IPS-18c (cell line): Measurements from ENCODE around the gene ZMYM5.
A peak's percentile ranks its signal among the peaks of the same experiment; 100 is the strongest.
"Not testable (repeated sequence)": the region's sequence is repeated elsewhere in the genome, so short reads cannot be mapped to it uniquely, and the experiment has no call there.

Experiments
- H3K4me3 ChIP-seq: 2 replicates; pipeline ENCODE4 v1.7.0; 2013; ENCODE audit warnings: low read depth, mild to moderate bottlenecking, low read length, moderate library complexity; ENCODE audit not compliant: insufficient read depth
- H3K9me3 ChIP-seq: one replicate; pipeline ENCODE4 v1.6.1; 2013; ENCODE audit warnings: mild to moderate bottlenecking, low read length, moderate library complexity; ENCODE audit not compliant: control insufficient read depth, insufficient read depth

The ZMYM5 gene

DNA sequence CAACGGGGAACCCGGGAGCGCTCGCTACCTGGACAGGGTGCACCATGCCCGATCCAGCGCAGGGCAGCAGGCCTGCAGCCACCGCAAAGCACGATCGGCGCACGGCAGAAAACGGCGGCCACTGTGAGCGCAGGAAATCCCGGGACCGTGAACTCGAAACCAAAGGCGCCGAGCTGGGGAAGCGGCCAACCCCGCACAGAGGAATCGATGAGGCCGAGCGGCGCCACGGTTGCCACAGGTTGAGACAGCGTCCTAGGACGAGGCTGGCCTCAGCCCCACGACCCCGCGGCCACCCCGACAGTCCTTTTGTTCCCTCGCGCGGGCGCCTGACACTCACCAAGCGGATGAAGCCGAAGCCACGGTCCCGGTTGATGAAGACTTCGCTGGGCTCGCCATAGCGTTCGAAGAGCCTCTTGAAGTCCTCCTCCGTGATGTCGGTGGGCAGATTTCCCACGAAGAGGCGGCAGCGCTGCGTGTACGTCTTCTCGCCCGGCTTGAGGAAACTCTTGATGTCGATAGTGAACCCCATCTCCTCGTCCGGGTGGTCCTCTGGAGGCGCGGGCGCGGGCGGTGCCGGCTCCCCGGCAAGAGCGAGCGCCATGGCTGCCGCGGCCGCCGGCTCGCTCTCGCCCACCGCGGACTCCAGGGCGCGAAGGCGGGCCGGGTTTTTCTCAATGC is 81.3 kb downstream of the ZMYM5 start:
- Histone ChIP-seq H3K9me3 (peaks cover 2% of the 10 kb centered on the region), H3K4me3 (peak overlapping the region; percentile 98)

DNA sequence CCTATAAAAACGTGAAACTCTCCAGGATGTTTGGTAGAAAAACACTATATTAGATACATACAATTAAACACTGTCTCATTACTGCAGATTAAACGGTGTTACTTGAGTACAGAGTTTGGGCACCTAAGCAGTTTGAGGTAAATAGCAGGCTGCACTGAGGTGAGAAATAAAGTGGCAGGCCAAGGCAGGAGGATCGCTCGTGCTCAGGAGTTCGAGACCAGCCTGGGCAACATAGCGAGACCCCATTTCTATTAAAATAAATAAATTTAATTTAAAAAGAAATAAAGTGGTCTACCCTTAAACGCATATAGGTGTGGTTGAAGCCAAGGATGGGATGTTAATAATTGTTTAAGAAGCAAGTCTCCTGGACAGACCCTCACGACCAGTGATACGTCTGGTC is 81.9 kb downstream of the ZMYM5 start:
- peaks cover 2% of the 10 kb centered on the region for H3K9me3 ChIP-seq
- peak overlapping the region; percentile 98 for H3K4me3 ChIP-seq

DNA sequence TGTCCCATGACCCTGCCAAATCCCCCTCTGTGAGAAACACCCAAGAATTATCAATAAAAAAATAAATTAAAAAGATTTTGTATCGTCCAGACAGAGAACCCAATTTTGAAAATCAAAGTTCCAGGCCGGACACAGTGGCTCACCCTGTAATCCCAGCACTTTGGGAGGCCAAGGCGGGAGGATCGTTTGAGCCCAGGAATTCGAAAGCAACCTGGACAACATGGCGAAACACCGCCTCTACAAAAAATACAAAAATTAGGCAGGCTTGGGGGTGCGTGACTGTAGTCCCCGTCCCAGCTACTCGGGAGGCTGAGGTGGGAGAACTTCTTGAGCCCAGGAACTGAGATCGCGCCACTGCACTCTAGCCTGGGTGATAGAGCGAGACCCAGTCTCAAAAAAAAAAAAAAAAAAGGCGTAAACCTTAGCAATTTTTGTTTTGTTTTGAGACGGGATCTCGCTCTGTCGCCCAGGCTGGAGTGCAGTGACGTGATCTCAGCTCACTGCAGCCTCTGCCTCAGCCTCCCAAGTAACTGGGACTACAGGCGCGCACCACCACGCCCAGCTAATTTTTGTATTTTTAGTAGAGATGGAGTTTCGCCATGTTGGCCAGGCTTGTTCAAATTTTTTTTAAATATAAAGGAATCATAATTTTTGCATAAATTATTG is 82.6 kb downstream of the ZMYM5 start:
- H3K9me3 ChIP-seq: not testable (repeated sequence)
- H3K4me3 ChIP-seq: peak overlapping the region; percentile 98; the same call in 1 of the 2 replicates
